SK-N-SH (cell line): ENCODE data around the gene MYL12B.
"Not testable (repeated sequence)": the region's sequence is repeated elsewhere in the genome, so short reads cannot be mapped to it uniquely, and the experiment has no call there.

Experiments
- CHD2 ChIP-seq: fragments of 150-350 bp; IDR thresholded peaks from 2 replicates; pipeline ENCODE4 v1.6.1; 2018; ENCODE audit warnings: low read length; ENCODE audit not compliant: partially characterized antibody
- ELF1 ChIP-seq: IDR thresholded peaks from 2 replicates; pipeline ENCODE4 v1.4.0; 2012
- NRF1 ChIP-seq: IDR thresholded peaks from 2 replicates; pipeline ENCODE4 v1.6.1; 2012; ENCODE audit warnings: low read depth, mild to moderate bottlenecking, low read length
- PBX3 ChIP-seq: IDR thresholded peaks from 2 replicates; pipeline ENCODE4; 2012
- POLR2AphosphoS5 ChIP-seq: IDR thresholded peaks from 2 replicates; pipeline ENCODE4 v1.6.1; 2012; ENCODE audit warnings: low read depth, low read length
- REST ChIP-seq: IDR thresholded peaks from 2 replicates; pipeline ENCODE4 v1.6.1; 2012; ENCODE audit warnings: mild to moderate bottlenecking, low read depth, low read length, moderate library complexity
- SIN3A ChIP-seq: IDR thresholded peaks from 2 replicates; pipeline ENCODE4 v1.6.1; 2012; ENCODE audit warnings: low read depth, mild to moderate bottlenecking, low read length, moderate library complexity, borderline replicate concordance
- SMC3 ChIP-seq: IDR thresholded peaks from 2 replicates; pipeline ENCODE4 v1.6.1; 2012; ENCODE audit warnings: low read depth, low read length, improper control_type of control experiment
- YY1 ChIP-seq: IDR thresholded peaks from 2 replicates; pipeline ENCODE4 v1.4.0; 2012; ENCODE audit warnings: low read depth, mild to moderate bottlenecking
- TF ChIP-seq, protein P1 (sequence below): fragments of 200-600 bp; sonication (generic); IDR thresholded peaks from 2 replicates; pipeline ENCODE4 v1.6.1; 2017; ENCODE audit warnings: antibody characterized with exemption, mild to moderate bottlenecking, moderate library complexity
- TF ChIP-seq, protein P2 (sequence below): fragments of 150-350 bp; IDR thresholded peaks from 2 replicates; pipeline ENCODE4 v1.6.1; 2017; ENCODE audit warnings: antibody characterized with exemption, low read length, low read depth, borderline replicate concordance
- TF ChIP-seq, protein P3 (sequence below): IDR thresholded peaks from 2 replicates; pipeline ENCODE4 v1.4.0; 2012; ENCODE audit warnings: low read depth

- TF ChIP-seq, protein P1, sequence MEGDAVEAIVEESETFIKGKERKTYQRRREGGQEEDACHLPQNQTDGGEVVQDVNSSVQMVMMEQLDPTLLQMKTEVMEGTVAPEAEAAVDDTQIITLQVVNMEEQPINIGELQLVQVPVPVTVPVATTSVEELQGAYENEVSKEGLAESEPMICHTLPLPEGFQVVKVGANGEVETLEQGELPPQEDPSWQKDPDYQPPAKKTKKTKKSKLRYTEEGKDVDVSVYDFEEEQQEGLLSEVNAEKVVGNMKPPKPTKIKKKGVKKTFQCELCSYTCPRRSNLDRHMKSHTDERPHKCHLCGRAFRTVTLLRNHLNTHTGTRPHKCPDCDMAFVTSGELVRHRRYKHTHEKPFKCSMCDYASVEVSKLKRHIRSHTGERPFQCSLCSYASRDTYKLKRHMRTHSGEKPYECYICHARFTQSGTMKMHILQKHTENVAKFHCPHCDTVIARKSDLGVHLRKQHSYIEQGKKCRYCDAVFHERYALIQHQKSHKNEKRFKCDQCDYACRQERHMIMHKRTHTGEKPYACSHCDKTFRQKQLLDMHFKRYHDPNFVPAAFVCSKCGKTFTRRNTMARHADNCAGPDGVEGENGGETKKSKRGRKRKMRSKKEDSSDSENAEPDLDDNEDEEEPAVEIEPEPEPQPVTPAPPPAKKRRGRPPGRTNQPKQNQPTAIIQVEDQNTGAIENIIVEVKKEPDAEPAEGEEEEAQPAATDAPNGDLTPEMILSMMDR = not testable (repeated sequence)
- not testable (repeated sequence) for TF ChIP-seq POLR2AphosphoS5, NRF1, SIN3A, REST, PBX3, CHD2, ELF1, SMC3, YY1
- TF ChIP-seq, protein P2, sequence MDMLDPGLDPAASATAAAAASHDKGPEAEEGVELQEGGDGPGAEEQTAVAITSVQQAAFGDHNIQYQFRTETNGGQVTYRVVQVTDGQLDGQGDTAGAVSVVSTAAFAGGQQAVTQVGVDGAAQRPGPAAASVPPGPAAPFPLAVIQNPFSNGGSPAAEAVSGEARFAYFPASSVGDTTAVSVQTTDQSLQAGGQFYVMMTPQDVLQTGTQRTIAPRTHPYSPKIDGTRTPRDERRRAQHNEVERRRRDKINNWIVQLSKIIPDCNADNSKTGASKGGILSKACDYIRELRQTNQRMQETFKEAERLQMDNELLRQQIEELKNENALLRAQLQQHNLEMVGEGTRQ = not testable (repeated sequence)
- TF ChIP-seq, protein P3, sequence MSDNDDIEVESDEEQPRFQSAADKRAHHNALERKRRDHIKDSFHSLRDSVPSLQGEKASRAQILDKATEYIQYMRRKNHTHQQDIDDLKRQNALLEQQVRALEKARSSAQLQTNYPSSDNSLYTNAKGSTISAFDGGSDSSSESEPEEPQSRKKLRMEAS = not testable (repeated sequence)
Observed at GRCh38 chr18:3315344-3315743, 53.4 kb downstream of the MYL12B start.
